ENCODE data around the gene ASCL2. TPM values are rescaled to one million over a fixed set of nuclear protein-coding genes. Genes with fewer than 3 reads are reported as not detected.

The ASCL2 gene
- total and polyA plus RNA-seq, 2 donors (not counting 3 experiments of a cell fraction or from before 2014, with no cell fraction given), result not detected

DNA sequence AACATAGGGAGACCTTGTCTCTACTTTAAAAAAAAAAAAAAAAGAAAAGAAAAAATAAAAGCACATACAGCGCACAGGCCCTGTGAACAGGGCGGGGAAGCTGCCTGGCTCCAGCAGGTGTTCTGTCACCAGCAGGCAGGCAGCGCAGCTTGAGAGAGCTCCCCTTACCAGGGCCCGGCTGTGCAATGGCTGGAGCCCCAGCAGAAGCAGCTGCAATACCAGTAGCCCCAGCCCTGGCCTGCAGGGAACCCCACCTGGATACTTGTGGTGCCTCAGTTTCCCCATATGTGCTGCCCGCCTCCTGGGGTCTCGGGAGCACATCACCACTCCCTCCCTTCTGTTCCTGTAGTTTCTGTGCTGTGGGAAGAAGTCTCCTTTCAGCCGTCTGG is 43.7 kb upstream of the ASCL2 start:
- no peaks in the 10 kb centered on the region for H3K4me1 ChIP-seq (ENCODE audit: control insufficient read depth, extremely low read depth, insufficient read depth, low read length)
- no peaks in the 10 kb centered on the region for H3K9me3 ChIP-seq (replicated peaks; ENCODE audit: control insufficient read depth, insufficient read depth, low read length)
- TF ChIP-seq FOS (IDR thresholded peaks at IDR 0.05; ENCODE audit: borderline replicate concordance, insufficient read depth, low read length) (no peak), POLR2AphosphoS5 (IDR thresholded peaks at IDR 0.05; ENCODE audit: insufficient read depth, low read depth, low read length) (no peak), MYC (IDR thresholded peaks at IDR 0.05; ENCODE audit: low read depth, low read length) (no peak), EZH2 (IDR thresholded peaks at IDR 0.05; ENCODE audit: borderline replicate concordance, low read depth, low read length, severe bottlenecking) (no peak), GATA2 (IDR thresholded peaks at IDR 0.05; ENCODE audit: insufficient read depth, insufficient read length, low read depth, low read length) (no peak), POLR2A (IDR thresholded peaks at IDR 0.05; ENCODE audit: low read depth, low read length) (no peak), JUN (IDR thresholded peaks at IDR 0.05; ENCODE audit: borderline replicate concordance, insufficient read depth, insufficient read length, low read depth) (no peak)
- TF ChIP-seq, protein P1, sequence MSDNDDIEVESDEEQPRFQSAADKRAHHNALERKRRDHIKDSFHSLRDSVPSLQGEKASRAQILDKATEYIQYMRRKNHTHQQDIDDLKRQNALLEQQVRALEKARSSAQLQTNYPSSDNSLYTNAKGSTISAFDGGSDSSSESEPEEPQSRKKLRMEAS (IDR thresholded peaks at IDR 0.05; ENCODE audit: insufficient read depth, insufficient read length), result no peak
- TF ChIP-seq, protein P2, sequence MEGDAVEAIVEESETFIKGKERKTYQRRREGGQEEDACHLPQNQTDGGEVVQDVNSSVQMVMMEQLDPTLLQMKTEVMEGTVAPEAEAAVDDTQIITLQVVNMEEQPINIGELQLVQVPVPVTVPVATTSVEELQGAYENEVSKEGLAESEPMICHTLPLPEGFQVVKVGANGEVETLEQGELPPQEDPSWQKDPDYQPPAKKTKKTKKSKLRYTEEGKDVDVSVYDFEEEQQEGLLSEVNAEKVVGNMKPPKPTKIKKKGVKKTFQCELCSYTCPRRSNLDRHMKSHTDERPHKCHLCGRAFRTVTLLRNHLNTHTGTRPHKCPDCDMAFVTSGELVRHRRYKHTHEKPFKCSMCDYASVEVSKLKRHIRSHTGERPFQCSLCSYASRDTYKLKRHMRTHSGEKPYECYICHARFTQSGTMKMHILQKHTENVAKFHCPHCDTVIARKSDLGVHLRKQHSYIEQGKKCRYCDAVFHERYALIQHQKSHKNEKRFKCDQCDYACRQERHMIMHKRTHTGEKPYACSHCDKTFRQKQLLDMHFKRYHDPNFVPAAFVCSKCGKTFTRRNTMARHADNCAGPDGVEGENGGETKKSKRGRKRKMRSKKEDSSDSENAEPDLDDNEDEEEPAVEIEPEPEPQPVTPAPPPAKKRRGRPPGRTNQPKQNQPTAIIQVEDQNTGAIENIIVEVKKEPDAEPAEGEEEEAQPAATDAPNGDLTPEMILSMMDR (IDR thresholded peaks at IDR 0.05; ENCODE audit: extremely low read depth in 1 of 2, insufficient read depth in 1 of 2, low read depth in 1 of 2, low read length in 2 of 2), result no peak
- H2AFZ ChIP-seq (ENCODE audit: low read depth, low read length), result no peak overlapping the region
- dilution Hi-C loops (cut with MboI; ENCODE audit: extremely low pct_ligation_motif_present, low sequenced_read_pairs) (no loop called here), intact Hi-C loops (cut with micrococcal nuclease) (no loop called here)
- no peaks in the 10 kb centered on the region for H3K9me1 ChIP-seq (replicated peaks; ENCODE audit: control insufficient read depth, extremely low read depth, insufficient read depth, low read length)
- H3K9ac ChIP-seq (replicated peaks; ENCODE audit: extremely low read depth, insufficient read depth, low read length), result no peak overlapping the region
- no peak overlapping the region for H3K4me3 ChIP-seq (replicated peaks in 1 of 3; ENCODE audit: insufficient read depth in 1 of 3, low read depth in 1 of 3, low read length in 3 of 3)
- POLR2A ChIA-PET, result interaction anchor here (1.1 kb wide), 1 partner anchor 65 kb away, joined by 7 read pairs; no protein-coding TSS in a partner anchor
- no peaks in the 10 kb centered on the region for H3K36me3 ChIP-seq (ENCODE audit: control insufficient read depth in 2 of 2, extremely low read depth in 1 of 2, insufficient read depth in 2 of 2, low read length in 2 of 2)
- no peaks in the 10 kb centered on the region for H3K27me3 ChIP-seq (ENCODE audit: control insufficient read depth in 2 of 2, insufficient read depth in 2 of 2, low read length in 2 of 2)
- no peak overlapping the region for H3K4me2 ChIP-seq (ENCODE audit: insufficient read depth, low read length)
- FAIRE-seq, result no peak
- CTCF ChIA-PET, result interaction anchor here (1.1 kb wide), 1 partner anchor 9 kb away, joined by 4 read pairs; no protein-coding TSS in a partner anchor
- H3K79me2 ChIP-seq (ENCODE audit: control insufficient read depth, insufficient read depth, low read length), result no peaks in the 10 kb centered on the region
- no TSS peak for BruUV-seq (replicated peaks)
- no peaks in the 10 kb centered on the region for H4K20me1 ChIP-seq (replicated peaks; ENCODE audit: control insufficient read depth, extremely low read depth, insufficient read depth, low read length)
- H3K27ac ChIP-seq (ENCODE audit: insufficient read depth, low read depth, low read length), result no peak overlapping the region
- DNase-seq (ENCODE audit: low read depth, low spot score), result no peak

Data from endothelial cell of umbilical vein (primary cell).